Astrocyte of the spinal cord (primary cell): Measurements from ENCODE around the gene KCNK6.

Source experiments
- DNase-seq: peaks from one replicate; pipeline ENCODE4 v3.0.0; 2011; ENCODE audit warnings: low read depth, low spot score
- H3K4me3 ChIP-seq: 2 replicates; pipeline ENCODE4 v1.5.1; 2011; ENCODE audit warnings: low read depth, mild to moderate bottlenecking, low read length, moderate library complexity
- CTCF ChIP-seq: IDR thresholded peaks from 2 replicates; pipeline ENCODE4 v1.5.1; 2012; ENCODE audit warnings: low read depth, mild to moderate bottlenecking, low read length, inconsistent platforms
- in situ Hi-C: cut with HindIII; loops from 2 replicates; pipeline ENCODE4 v1.10.0; 2017; ENCODE audit warnings: low sequenced_read_pairs

The KCNK6 gene

GRCh38 chr19:38369584-38369983, 49.9 kb downstream of the KCNK6 start:
- in situ Hi-C loops = no loop called here
- no peak for DNase-seq
- no peak for TF ChIP-seq CTCF
- no peak overlapping the region for H3K4me3 ChIP-seq

GRCh38 chr19:38370299-38370698, 50.7 kb downstream of the KCNK6 start:
- no peak for TF ChIP-seq CTCF
- in situ Hi-C loops = no loop called here
- DNase-seq = no peak
- no peak overlapping the region for H3K4me3 ChIP-seq

- no peak overlapping the region for H3K4me3 ChIP-seq
- in situ Hi-C loops = no loop called here
- DNase-seq = no peak
- TF ChIP-seq CTCF = no peak
Observed at GRCh38 chr19:38371081-38371480, 51.4 kb downstream of the KCNK6 start.

- TF ChIP-seq CTCF = no peak
- H3K4me3 ChIP-seq = peak overlapping the region; percentile 92
- in situ Hi-C loops = no loop called here
- DNase-seq = no peak
Observed at GRCh38 chr19:38373907-38374331, 54.3 kb downstream of the KCNK6 start.

- in situ Hi-C loops = no loop called here
- peak; percentile 12 for TF ChIP-seq CTCF
Observed at GRCh38 chr19:38374332-38375097, 54.9 kb downstream of the KCNK6 start, which contains the start of gene PSMD8. Gene PSMD8, plus strand, starts transcription at chr19:38374571. Its CDS starts 31 bp downstream, at chr19:38374602.

GRCh38 chr19:38375098-38375493, 55.5 kb downstream of the KCNK6 start:
- TF ChIP-seq CTCF = no peak
- H3K4me3 ChIP-seq = peak overlapping the region; percentile 92
- in situ Hi-C loops = no loop called here
- DNase-seq = no peak

More at GRCh38 chr19:38374332-38375097, 54.9 kb downstream of the KCNK6 start, which contains the start of gene PSMD8:
- peak; percentile 99 for DNase-seq
- peak within 1 kb of the TSS; percentile 92 for H3K4me3 ChIP-seq
